ENCODE results near the gene ADARB1.

The ADARB1 gene

DNA sequence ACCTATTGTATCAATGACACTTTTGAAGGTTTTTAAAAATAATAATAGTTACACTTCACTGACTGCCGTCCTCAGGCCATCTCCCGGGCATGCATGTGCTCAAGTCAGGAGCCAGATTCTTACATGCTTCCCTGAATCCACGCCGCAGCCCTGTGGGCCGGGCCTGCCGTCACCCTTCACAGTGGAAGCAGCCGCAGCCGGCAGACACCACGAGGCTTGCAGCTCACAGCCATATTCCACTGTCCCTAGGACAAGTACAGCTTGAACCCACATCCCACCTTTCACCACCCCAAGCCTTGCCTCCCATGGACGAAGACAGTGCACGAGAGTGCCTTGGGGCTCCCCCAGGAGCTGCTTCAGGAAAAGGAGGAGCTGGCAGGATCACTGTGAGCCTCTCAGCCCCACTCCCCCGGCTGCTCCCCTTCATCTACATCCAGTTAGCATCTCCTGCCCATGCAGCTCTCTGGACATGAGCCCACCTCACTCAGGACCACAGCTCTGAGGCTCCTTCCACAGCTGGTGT lies 136.1 kb downstream of the ADARB1 start:
- DNase-seq: no peak

DNA sequence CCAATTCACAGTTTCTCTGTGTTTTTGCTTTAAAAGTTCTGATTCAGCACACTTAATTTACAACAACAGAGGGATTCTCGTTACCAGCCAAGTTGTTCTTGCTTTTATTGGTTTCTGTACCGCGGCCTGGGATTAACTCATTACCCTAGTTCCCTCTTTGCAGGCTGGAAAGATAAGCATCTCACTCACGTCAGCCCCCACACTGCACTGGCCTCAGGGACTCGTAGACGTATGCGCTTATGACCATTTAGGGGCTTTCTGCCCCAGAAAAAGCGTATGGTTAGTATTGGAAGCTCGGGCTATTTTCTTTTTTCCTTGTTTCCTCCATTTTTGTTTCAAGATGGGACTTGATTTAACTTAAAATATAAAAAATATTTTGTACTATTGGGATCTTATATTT lies 137.3 kb downstream of the ADARB1 start:
- DNase-seq: no peak

DNA sequence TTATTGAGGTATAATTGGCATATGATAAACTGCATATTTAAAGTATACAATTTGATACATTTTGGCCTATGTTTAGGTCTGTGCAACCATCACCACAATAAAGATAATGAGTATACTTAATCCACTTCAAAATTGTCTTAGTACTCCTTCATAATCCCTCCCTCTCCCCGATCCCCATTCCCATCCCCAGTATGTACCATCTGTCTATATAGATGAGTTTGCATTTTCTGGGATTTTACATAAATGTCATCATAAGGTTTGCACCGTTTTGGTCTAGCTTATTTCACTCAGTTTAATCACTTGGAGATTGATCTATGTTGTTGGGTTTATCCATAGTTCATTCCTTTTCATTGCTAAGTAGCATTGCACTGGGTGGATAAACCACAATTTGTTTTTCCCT lies 139.0 kb downstream of the ADARB1 start:
- DNase-seq: no peak

DNA sequence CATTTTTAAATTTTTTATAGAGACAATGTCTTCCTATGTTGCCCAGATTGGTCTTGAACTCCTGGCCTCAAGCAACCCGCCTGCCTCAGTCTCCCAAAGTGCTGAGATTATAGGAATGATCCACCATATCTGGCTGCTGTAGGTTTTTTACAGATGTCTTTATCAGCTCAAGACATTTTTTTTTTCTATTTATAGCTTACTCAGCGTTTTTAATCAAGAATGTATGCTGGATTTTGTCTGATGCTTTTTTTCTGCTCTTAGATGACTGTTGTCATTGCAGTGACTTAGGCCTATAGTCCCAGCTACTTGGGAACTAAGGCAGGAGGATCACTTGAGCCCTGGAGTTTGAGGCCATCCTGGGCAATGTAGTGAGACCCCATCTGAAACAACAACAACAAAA lies 140.8 kb downstream of the ADARB1 start:
- no peak for DNase-seq

DNA sequence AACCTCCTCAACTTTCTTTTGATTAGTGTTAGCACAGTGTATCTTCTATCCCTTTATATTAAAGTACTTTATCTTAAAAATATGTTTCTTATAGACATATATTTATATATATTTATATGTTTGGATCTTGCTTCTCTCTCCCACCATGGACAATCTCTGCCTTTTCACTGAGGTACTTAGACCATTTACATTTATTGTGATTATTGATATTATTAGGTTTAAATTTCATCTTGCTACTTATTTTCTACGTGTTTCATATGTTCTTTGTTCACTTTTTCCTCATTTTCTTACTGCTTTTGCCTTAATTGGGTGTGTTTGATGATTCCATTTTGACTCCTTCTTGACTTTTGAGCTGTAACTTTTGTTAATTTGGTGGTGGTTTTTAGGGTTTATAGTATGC lies 142.6 kb downstream of the ADARB1 start:
- DNase-seq: no peak

DNA sequence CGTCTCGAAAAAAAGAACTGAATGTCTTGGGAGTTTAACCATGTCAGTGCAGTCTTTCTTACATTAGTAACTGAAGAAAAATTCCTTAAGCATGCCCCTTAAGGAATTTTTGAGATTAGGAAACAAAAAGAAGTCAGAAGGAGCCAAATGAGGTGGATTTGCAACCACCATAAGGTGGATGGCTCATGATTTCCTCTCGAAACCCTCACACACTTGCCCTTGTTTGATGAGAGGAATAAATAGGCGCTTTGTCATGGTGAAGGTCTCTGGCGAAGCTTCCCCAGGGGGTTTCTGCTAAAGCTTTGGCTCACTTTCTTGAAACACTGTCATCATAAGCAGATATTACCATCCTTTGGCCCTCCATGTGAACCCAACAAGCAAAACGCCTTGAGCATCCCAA lies 145.1 kb downstream of the ADARB1 start:
- DNase-seq: no peak

DNA sequence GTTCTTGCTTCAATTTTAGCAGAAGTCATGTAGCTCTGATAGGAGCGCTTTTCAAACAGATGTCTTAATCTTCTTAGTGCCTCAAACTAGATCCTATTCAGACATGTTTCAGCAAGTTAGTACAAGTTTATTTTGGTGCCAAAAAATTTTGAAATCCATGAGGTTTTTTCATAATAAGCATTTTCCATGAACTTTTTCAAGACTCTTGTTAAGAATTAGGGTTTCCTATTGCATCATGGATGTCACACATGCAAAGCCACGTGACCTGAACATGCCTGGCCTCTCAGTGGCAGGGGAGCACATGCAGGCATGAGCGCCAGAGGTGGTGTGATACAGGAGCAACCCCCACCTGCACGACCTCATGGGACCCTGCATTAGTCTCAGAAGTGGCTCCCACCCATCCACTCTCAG lies 145.7 kb downstream of the ADARB1 start:
- no peak for DNase-seq

DNA sequence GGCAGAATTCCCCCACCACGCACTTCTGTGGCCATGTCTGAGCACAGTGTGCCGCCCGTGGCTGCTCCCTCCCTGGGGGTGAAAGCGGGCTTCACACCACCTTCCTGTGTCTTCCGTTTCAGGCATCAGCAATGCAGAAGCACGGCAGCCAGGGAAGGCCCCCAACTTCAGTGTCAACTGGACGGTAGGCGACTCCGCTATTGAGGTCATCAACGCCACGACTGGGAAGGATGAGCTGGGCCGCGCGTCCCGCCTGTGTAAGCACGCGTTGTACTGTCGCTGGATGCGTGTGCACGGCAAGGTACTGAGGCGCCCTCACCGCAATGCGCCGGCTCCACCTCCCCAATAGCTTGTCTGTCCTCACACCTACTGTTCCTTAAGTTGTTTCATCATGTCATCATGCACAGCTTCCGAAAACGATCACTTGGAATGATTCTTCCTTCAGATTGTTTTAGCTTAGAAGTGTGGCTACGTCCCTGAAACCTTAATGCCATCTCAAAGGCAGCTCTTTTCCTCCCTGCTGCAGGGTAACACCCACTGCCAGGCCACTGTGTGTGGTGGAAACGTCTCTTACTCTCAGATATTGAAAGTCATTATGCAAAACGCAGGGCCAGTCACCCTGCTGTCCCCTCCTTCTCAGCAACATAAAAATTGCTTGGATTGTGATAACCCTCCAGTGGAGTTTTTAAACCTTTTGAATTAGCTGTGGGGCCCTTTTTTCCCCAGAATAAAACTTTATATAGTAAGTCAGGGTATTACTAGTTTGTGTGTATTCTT lies 146.5 kb downstream of the ADARB1 start:
- DNase-seq: no peak

DNA sequence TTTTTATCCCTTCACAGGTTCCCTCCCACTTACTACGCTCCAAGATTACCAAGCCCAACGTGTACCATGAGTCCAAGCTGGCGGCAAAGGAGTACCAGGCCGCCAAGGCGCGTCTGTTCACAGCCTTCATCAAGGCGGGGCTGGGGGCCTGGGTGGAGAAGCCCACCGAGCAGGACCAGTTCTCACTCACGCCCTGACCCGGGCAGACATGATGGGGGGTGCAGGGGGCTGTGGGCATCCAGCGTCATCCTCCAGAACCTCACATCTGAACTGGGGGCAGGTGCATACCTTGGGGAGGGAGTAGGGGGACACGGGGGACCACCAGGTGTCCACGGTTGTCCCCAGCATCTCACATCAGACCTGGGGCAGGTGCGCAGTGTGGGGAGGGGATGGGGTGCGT lies 147.6 kb downstream of the ADARB1 start:
- DNase-seq: no peak

DNA sequence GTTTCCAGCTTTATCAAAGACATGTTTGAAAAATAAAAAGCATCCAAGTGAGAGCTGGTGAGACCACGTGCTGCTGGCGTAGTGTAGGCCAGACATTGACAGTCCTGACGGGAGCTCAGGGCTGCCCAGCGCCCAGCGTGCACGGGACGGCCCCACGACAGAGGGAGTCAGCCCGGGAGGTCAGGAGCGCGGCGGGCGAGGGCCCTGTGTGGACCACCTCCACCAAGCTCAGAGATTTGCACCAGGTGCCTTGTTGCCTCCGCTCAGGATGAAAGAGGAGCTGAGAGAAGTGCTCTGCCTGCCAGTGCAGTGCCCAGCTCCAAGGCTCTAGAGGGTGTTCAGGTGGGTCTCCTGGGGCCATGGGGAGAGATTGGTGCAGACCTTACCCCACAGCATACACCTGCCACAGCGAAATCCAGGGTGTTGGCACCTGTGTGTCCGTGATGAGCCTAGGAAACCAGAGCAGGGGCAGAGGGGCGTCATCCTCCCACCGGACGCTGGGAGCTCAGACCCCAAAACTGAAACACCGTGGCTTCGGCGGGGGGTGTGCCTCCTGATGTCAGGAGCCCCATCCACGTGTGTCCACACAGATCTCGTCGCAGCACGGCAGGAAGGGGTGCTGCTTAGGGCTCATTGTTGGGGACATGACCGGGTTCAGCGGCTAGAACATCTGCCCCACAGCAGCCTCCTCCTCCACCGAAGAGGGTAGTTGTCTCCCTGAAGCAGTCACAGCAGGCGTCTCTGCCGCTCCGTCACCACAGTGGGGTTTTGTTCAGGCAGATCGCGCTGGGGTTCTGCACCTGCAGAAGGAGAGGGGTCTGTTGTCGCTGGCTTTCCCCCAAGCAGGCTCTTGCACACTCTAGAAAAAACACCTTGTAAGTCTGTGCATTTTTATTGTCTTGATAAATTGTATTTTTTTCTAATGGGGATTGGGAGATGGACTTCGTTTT lies 149.1 kb downstream of the ADARB1 start:
- no peak for DNase-seq

DNA sequence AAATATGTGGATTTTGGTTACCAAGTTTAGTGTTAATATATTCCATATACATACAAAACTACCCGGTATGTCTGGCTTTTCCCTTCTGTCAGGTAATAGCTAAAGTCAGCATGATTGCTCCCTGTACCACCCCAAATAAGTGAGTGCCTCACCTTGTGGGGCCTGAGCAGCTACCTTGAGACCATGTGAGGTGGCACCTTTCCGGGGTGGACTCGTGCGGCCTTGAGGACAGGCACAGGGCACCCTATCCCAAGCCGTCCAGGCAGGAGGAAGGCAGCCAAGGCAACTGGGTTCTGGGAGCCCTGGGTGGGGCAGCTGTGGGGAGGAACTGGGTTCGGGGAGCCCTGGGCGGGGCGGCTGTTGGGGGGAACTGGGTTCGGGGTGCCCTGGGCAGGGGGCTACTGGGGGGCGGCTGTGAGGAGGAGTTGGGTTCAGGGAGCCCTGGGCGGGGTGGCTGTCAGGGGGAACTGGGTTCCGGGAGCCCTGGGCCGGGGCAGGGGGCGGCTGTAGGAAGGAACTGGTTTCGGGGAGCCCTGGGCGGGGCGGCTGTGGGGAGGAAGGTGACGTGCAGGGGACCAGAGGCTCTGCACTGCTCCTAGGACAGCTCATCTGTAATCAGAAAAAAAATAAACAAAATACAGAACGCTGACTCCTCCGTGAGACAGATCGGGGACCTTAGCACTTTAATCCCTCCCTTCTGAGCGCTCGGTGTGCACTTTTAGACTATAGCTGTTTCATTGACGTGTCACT lies 150.0 kb downstream of the ADARB1 start:
- no peak for DNase-seq

DNA sequence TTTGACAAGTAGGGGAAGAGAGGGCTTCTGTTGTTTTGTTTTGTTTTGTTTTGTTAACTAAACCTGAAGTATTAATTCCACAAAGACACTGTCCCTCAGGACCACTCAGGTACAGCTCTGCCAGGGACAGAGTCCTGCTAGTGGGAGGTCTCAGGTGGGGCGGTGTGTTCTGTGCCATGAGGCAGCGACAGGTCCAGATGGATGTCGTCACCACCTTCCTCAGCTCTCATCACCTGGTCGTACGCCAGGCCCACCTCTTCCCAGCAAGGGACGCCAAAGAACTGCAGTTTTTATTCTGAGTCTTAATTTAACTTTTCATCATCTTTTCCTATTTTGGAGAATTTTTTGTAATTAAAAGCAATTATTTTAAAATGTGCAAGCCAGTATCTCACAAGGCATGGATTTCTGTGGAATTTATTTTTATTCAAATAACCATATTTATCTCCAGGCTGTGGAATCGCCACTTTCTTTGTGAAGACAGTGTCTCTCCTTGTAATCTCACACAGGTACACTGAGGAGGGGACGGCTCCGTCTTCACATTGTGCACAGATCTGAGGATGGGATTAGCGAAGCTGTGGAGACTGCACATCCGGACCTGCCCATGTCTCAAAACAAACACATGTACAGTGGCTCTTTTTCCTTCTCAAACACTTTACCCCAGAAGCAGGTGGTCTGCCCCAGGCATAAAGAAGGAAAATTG lies 150.8 kb downstream of the ADARB1 start:
- DNase-seq: no peak

DNA sequence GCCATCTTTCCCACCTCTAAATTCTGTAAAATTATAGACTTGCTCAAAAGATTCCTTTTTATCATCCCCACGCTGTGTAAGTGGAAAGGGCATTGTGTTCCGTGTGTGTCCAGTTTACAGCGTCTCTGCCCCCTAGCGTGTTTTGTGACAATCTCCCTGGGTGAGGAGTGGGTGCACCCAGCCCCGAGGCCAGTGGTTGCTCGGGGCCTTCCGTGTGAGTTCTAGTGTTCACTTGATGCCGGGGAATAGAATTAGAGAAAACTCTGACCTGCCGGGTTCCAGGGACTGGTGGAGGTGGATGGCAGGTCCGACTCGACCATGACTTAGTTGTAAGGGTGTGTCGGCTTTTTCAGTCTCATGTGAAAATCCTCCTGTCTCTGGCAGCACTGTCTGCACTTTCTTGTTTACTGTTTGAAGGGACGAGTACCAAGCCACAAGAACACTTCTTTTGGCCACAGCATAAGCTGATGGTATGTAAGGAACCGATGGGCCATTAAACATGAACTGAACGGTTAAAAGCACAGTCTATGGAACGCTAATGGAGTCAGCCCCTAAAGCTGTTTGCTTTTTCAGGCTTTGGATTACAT lies 151.5 kb downstream of the ADARB1 start:
- DNase-seq: no peak

DNA sequence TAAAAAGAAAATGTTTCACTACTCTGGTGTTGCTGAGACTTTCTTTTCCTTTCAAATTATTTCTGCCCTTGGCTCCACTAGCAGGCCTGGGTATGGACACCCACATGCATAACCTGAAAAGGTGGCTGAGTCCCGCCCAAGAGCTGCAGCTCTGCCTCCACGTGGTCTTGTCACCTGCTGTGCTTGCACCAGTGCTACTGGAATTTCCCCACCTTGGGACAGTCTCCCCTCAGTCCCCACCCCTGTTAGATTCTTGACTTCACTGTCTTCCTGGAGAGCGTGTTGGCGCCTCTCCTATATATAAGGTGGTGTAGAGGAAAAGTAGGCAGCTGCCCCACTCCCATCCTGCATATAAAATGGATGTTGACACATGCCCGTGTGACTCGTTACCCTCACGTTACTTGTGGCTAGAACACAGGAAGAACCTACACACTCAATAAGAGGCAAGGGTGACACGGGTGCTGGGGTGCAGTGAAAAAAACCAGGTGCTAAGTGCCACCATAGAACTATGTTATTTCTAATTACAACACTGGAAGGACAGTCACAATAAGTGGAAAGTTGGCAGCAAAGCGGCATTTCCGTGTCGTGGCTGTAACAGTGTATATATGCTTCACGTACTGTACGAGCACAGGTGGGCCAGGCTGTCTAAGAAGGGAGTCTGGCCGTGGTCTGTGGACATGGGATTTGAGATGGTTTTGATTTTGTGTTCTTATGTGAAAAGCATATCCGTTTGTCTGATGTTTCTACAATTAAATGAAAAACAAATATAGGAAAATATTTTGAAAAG lies 152.4 kb downstream of the ADARB1 start:
- peak; percentile 23 for DNase-seq

DNA sequence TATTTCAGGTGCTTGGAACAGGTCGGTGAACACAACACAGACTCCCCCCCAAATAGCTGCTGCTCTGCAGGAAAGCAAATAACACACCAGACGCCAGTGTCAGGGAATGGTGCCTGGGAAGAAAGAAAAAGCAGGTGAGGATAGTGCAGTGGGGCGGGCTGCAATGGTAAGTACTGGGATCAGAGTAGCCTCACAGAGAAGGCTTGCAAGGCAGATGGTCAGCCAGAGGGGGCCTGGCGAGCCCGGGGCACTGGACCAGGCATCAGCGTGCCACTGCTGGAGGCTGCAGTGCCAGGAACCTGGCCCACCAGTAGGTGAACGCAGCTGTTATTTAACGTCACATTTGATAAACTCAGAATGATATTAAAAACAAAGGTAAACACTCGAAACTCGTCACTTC lies 153.4 kb downstream of the ADARB1 start:
- DNase-seq: no peak

DNA sequence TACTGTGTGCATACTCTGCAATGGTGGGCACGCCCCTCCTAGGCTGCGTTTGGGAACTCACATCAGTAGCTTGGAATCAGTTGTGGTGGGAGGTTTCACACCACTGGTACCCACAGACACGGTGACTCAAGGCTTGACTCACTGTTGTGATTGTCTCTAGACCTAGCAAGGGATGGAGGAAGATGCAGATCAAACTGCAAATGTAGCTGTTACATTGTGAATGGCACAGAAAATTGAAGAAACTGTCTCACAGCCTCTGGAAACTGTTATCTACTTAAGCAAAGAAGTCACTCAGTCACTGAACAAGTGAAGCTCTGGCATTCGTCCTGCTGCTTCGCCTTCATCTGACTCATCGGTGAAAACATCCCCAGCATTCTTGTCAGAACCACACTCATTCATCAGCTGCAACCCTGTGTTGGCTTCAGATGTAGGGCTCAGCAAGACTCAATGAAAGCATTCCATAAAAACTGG lies 153.8 kb downstream of the ADARB1 start:
- peak; percentile 80 for DNase-seq

DNA sequence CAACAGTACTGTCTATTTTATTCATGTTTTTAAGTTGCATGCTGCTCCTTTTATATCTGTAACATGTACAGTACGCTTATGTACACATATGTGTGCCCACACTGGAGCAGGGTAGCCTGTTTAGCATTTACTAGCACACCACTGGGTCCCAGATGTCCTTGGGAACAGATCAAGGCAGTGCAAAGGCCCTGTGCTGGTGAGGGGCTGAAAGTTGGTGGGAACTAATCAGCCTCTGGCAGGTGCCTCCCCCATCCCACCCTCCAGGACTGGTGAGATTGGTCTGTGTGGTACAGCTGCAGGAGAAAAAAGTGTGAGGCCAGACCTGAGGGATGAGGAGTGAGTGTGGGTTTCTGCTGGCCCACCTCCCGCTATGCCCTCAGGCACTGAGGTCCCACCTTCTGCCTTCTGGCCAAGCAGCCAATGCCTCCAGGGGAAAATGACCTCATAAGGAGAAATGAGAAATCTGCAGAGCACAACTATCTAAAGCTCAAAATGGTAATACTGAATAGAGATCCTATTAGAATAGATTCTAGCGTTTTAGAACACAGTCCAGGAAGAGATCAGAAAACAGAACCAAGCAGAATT lies 154.4 kb downstream of the ADARB1 start:
- DNase-seq: no peak

DNA sequence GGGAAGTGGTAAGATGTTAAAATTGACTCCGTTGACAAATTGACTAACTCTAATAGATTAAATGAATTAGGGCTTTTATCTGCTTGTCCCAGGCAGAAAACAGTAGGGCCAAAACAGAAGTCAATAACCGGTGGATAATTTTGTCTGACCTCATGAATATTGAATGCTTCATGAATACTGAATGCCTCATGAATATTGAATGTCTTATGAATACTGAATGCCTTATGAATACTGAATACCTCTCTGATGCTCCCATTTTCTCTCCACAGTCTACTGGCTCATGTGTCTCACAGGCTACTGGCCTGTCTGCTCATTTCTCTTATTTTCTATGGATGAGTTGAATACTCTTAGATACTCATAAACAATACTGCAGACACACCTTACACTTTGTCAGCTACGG lies 157.3 kb downstream of the ADARB1 start:
- DNase-seq: no peak

DNA sequence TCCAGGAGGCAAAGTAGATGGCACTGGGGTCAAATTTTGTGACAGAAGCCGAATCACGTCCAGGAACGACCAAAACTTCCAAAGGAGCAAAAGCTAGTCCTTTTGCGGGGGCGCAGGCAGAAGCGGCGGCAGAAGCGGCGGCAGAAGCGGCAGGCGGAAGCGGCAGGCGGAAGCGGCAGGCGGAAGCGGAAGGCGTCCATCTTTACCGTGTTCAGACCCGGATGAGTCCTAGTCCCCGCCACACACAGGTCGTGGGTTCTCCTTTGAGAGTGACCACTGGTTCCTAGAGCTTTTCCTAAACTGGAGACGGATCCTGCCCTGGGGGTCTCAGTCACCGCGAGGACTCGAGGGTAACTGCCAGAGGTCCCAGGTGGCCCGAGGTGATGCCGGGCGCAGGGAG lies 159.7 kb downstream of the ADARB1 start:
- DNase-seq: no peak

DNA sequence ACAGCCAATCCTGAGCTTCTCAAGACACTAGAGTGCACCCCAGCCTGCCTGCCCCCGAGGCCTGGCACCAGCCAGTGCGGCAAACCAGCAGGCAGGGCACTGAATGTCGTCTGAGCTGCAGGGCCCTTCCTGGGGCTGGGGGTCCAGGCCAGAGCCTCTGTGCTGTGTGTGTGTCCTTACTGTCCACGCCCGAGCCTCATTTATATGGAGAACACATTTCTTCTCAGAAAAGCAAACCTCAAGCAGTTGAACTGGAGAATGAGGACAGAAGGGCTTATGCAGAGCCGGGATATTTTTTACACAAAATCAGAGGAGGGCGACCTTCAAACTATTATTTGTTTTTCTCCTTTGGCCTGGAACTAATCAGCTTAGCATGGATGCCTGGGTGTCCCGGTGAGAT lies 160.6 kb downstream of the ADARB1 start:
- no peak for DNase-seq

DNA sequence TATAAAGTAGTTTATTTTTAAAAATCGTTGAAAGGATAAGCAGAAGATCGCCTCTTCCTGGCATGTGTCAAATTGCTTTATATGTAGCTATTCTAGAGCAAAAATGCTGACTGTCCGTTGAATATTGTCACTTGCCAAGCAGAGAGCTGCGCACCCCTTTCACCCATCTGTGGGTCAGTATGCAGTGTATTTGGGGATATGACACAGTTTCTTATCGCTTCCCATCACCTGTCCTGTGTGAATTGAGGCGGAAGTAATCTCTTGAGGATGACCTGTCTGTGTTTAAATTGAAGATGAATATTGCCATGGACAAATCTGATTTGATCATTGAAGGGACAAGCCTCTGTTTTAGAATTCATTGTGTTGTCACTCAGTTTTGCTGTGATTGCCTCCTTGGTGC lies 161.1 kb downstream of the ADARB1 start:
- DNase-seq: no peak

Measured in activated CD4-positive, alpha-beta T cell treated with anti-CD3 and anti-CD28 coated beads, Interleukin-2, Interleukin-6, amounts not matched to agents 100 ng/mL and 50 ng/mL, durations not matched to agents 16 hours and 8 hours (primary cell).